Hepatocyte (in vitro differentiated cells): ENCODE data around the gene GAREM2. TPM values are rescaled to one million over a fixed set of nuclear protein-coding genes. Genes with fewer than 3 reads are reported as not detected.

Experiments
- DNase-seq: peaks from one replicate; pipeline ENCODE4 v3.0.0-alpha.2; 2016; ENCODE audit warnings: low spot score
- H2AFZ ChIP-seq: fragments of 200-600 bp; sonication (generic); 2 replicates; pipeline ENCODE4 v1.6.0; 2016; ENCODE audit warnings: antibody characterized with exemption, mild to moderate bottlenecking
- H3K27ac ChIP-seq: fragments of 200-600 bp; sonication (generic); 2 replicates; pipeline ENCODE4 v1.5.1; 2016; ENCODE audit warnings: mild to moderate bottlenecking
- H3K27me3 ChIP-seq: fragments of 200-600 bp; sonication (generic); 2 replicates; pipeline ENCODE4 v1.6.1; 2016
- H3K36me3 ChIP-seq: fragments of 200-600 bp; sonication (generic); replicated peaks from 2 replicates; pipeline ENCODE4 v1.5.1; 2016; ENCODE audit warnings: low read depth; ENCODE audit not compliant: insufficient read depth
- H3K4me1 ChIP-seq: fragments of 200-600 bp; sonication (generic); 2 replicates; pipeline ENCODE4 v1.5.1; 2016; ENCODE audit warnings: mild to moderate bottlenecking, moderate library complexity; ENCODE audit not compliant: insufficient read depth
- H3K4me2 ChIP-seq: fragments of 200-600 bp; sonication (generic); 2 replicates; pipeline ENCODE4 v1.6.0; 2016
- H3K4me3 ChIP-seq: fragments of 200-600 bp; sonication (generic); 2 replicates; pipeline ENCODE4 v1.5.1; 2016; ENCODE audit warnings: mild to moderate bottlenecking
- H3K79me2 ChIP-seq: fragments of 200-600 bp; sonication (generic); 2 replicates; pipeline ENCODE4 v1.6.0; 2017; ENCODE audit warnings: mild to moderate bottlenecking
- H3K9me2 ChIP-seq: fragments of 200-600 bp; sonication (generic); replicated peaks from 2 replicates; pipeline ENCODE4 v1.6.0; 2017; ENCODE audit warnings: mild to moderate bottlenecking; ENCODE audit not compliant: insufficient read depth
- H3K9me3 ChIP-seq: fragments of 200-600 bp; sonication (generic); 2 replicates; pipeline ENCODE4 v1.5.1; 2016; ENCODE audit warnings: low read depth, mild to moderate bottlenecking
- H4K20me1 ChIP-seq: fragments of 200-600 bp; sonication (generic); 2 replicates; pipeline ENCODE4 v1.6.0; 2016; ENCODE audit warnings: mild to moderate bottlenecking; ENCODE audit not compliant: insufficient read depth, poor library complexity, severe bottlenecking
- EZH2 ChIP-seq: fragments of 200-600 bp; sonication (generic); IDR thresholded peaks from 2 replicates; pipeline ENCODE4 v1.6.1; 2016; ENCODE audit warnings: antibody characterized with exemption, mild to moderate bottlenecking, borderline replicate concordance
- EZH2phosphoT487 ChIP-seq: fragments of 200-600 bp; sonication (generic); IDR thresholded peaks from one replicate; pipeline ENCODE4 v1.6.1; 2018; ENCODE audit warnings: antibody characterized with exemption, mild to moderate bottlenecking, low read depth, moderate library complexity; ENCODE audit not compliant: unreplicated experiment, severe bottlenecking
- WGBS: methylation state at CpG from one replicate; pipeline ENCODE4 v1.1.6; 2016; ENCODE audit warnings: low lambda C conversion rate; ENCODE audit errors: missing lambda C conversion rate; 5-methylcytosine and 5-hydroxymethylcytosine counted together
- polyA plus RNA-seq: library from polyadenylated mRNA; unstranded; fragments of >200 nt; fragmentation: Nextera tagmentation; extraction: Ambion mirVana; gene quantifications from 2 replicates; pipeline ENCODE4 v1.2.1, GENCODE V29; 2016
- total RNA-seq: library from RNA; depleted of rRNA; stranded (reverse); fragments of >200 nt; gene quantifications from 2 replicates; pipeline ENCODE4 v1.2.3, GENCODE V29; 2014
- TF ChIP-seq, protein P1 (sequence below): fragments of 200-600 bp; sonication (generic); IDR thresholded peaks from 2 replicates; pipeline ENCODE4 v1.5.1; 2016; ENCODE audit warnings: antibody characterized with exemption, mild to moderate bottlenecking; ENCODE audit not compliant: poor library complexity

GAREM2 gene
- total and polyA plus RNA-seq, 2 experiments from 2014 or later = 4.7 to 5.1 TPM

DNA sequence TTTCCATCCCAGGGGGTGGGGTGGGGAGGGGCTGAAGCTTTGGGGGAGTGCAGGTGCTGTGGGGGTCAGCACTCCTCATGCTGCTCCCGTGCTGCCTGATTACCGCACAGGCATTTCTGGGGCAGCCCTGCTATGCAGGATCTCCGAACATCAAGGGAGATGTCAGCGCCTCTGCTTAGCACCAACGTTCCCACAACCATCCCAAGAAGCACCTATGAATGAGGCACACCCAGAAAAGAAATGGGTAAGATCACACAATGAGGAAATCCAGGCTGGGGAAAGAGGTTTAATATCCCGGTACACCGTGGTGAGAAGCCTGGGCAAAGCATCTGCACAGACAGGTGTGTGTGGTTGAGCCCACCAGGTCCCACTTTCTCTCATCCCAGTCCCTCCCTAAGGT lies 17.5 kb downstream of the GAREM2 start:
- no peak for DNase-seq
- 93% methylated on average over 5 of the region's 7 CpGs for WGBS

GRCh38 chr2:26191316-26192159 lies 18.6 kb downstream of the GAREM2 start:
- H3K4me1 ChIP-seq = no peaks in the 10 kb centered on the region
- H3K79me2 ChIP-seq = no peaks in the 10 kb centered on the region
- no peaks in the 10 kb centered on the region for H3K36me3 ChIP-seq
- H3K4me3 ChIP-seq = no peak overlapping the region
- H3K27ac ChIP-seq = no peak overlapping the region
- 93% methylated on average over 20 of the region's 20 CpGs for WGBS
- H3K27me3 ChIP-seq = no peaks in the 10 kb centered on the region
- no peak overlapping the region for H2AFZ ChIP-seq
- no peaks in the 10 kb centered on the region for H4K20me1 ChIP-seq
- TF ChIP-seq, protein P1, sequence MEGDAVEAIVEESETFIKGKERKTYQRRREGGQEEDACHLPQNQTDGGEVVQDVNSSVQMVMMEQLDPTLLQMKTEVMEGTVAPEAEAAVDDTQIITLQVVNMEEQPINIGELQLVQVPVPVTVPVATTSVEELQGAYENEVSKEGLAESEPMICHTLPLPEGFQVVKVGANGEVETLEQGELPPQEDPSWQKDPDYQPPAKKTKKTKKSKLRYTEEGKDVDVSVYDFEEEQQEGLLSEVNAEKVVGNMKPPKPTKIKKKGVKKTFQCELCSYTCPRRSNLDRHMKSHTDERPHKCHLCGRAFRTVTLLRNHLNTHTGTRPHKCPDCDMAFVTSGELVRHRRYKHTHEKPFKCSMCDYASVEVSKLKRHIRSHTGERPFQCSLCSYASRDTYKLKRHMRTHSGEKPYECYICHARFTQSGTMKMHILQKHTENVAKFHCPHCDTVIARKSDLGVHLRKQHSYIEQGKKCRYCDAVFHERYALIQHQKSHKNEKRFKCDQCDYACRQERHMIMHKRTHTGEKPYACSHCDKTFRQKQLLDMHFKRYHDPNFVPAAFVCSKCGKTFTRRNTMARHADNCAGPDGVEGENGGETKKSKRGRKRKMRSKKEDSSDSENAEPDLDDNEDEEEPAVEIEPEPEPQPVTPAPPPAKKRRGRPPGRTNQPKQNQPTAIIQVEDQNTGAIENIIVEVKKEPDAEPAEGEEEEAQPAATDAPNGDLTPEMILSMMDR = no peak
- no peak for TF ChIP-seq EZH2phosphoT487
- TF ChIP-seq EZH2 = no peak
- H3K9me3 ChIP-seq = no peaks in the 10 kb centered on the region
- no peak overlapping the region for H3K4me2 ChIP-seq
- H3K9me2 ChIP-seq = no peaks in the 10 kb centered on the region
- no peak for DNase-seq

More for the DNA sequence above, 17.5 kb downstream of the GAREM2 start:
- H3K4me1 ChIP-seq = no peaks in the 10 kb centered on the region
- no peaks in the 10 kb centered on the region for H3K9me3 ChIP-seq
- H4K20me1 ChIP-seq = no peaks in the 10 kb centered on the region
- no peak overlapping the region for H2AFZ ChIP-seq
- H3K4me2 ChIP-seq = no peak overlapping the region
- no peaks in the 10 kb centered on the region for H3K27me3 ChIP-seq
- H3K36me3 ChIP-seq = no peaks in the 10 kb centered on the region
- no peak overlapping the region for H3K4me3 ChIP-seq
- H3K27ac ChIP-seq = no peak overlapping the region
- no peak for TF ChIP-seq EZH2
- TF ChIP-seq, protein P1 = no peak
- no peak for TF ChIP-seq EZH2phosphoT487
- no peaks in the 10 kb centered on the region for H3K9me2 ChIP-seq
- no peaks in the 10 kb centered on the region for H3K79me2 ChIP-seq

- H3K27ac ChIP-seq = no peak overlapping the region
- H4K20me1 ChIP-seq = no peaks in the 10 kb centered on the region
- 95% methylated on average over 10 of the region's 10 CpGs for WGBS
- no peaks in the 10 kb centered on the region for H3K36me3 ChIP-seq
- TF ChIP-seq EZH2phosphoT487 (no peak), EZH2 (no peak)
- TF ChIP-seq, protein P1 = no peak
- no peak for DNase-seq
- H3K9me2 ChIP-seq = no peaks in the 10 kb centered on the region
- H3K4me2 ChIP-seq = no peak overlapping the region
- H3K27me3 ChIP-seq = no peaks in the 10 kb centered on the region
- no peak overlapping the region for H3K4me3 ChIP-seq
- H3K9me3 ChIP-seq = no peaks in the 10 kb centered on the region
- H2AFZ ChIP-seq = no peak overlapping the region
- no peaks in the 10 kb centered on the region for H3K79me2 ChIP-seq
- no peaks in the 10 kb centered on the region for H3K4me1 ChIP-seq
These were observed 20.8 kb downstream of the GAREM2 start for GRCh38 chr2:26193578-26194231.
